ENCODE results near the gene RELN. TPM values are rescaled to one million over a fixed set of nuclear protein-coding genes. Genes with fewer than 3 reads are reported as not detected.

The RELN gene
- polyA plus RNA-seq, 1 experiment, result 4.3 TPM

GRCh38 chr7:103937680-103938079, 51.8 kb downstream of the RELN start:
- H3K27me3 ChIP-seq (ENCODE audit: control insufficient read depth, insufficient read depth, low read length), result no peaks in the 10 kb centered on the region
- ChIA-PET POLR2A (no interaction called here), CTCF (no interaction called here)
- H3K4me3 ChIP-seq (ENCODE audit: low read depth, low read length), result no peak overlapping the region
- no peak for TF ChIP-seq CTCF (IDR thresholded peaks at IDR 0.05; ENCODE audit: insufficient read depth, low read depth, low read length)
- no peak for DNase-seq (ENCODE audit: low read depth)
- H3K36me3 ChIP-seq (ENCODE audit: control insufficient read depth, insufficient read depth, low read length), result no peaks in the 10 kb centered on the region

GRCh38 chr7:103936558-103936957, 52.9 kb downstream of the RELN start:
- no peak for DNase-seq (ENCODE audit: low read depth)
- TF ChIP-seq CTCF (IDR thresholded peaks at IDR 0.05; ENCODE audit: insufficient read depth, low read depth, low read length), result no peak
- Histone ChIP-seq H3K4me3 (ENCODE audit: low read depth, low read length) (no peak overlapping the region), H3K36me3 (ENCODE audit: control insufficient read depth, insufficient read depth, low read length) (no peaks in the 10 kb centered on the region), H3K27me3 (ENCODE audit: control insufficient read depth, insufficient read depth, low read length) (no peaks in the 10 kb centered on the region)
- CTCF ChIA-PET, result no interaction called here
- POLR2A ChIA-PET, result no interaction called here

GRCh38 chr7:103934508-103934907, 55.0 kb downstream of the RELN start:
- no peak for TF ChIP-seq CTCF (IDR thresholded peaks at IDR 0.05; ENCODE audit: insufficient read depth, low read depth, low read length)
- DNase-seq (ENCODE audit: low read depth), result no peak
- no peaks in the 10 kb centered on the region for H3K27me3 ChIP-seq (ENCODE audit: control insufficient read depth, insufficient read depth, low read length)
- H3K36me3 ChIP-seq (ENCODE audit: control insufficient read depth, insufficient read depth, low read length), result no peaks in the 10 kb centered on the region
- H3K4me3 ChIP-seq (ENCODE audit: low read depth, low read length), result no peak overlapping the region
- POLR2A ChIA-PET, result no interaction called here
- CTCF ChIA-PET, result interaction anchor here (0.6 kb wide), 1 partner anchor 27 kb away, joined by 3 read pairs; no protein-coding TSS in a partner anchor

- TF ChIP-seq CTCF (IDR thresholded peaks at IDR 0.05; ENCODE audit: insufficient read depth, low read depth, low read length), result no peak
- H3K36me3 ChIP-seq (ENCODE audit: control insufficient read depth, insufficient read depth, low read length), result no peaks in the 10 kb centered on the region
These were observed 57.1 kb downstream of the RELN start for GRCh38 chr7:103932389-103932788.

GRCh38 chr7:103929901-103930311, 59.6 kb downstream of the RELN start:
- no peaks in the 10 kb centered on the region for H3K27me3 ChIP-seq (ENCODE audit: control insufficient read depth, insufficient read depth, low read length)
- no peak for DNase-seq (ENCODE audit: low read depth)
- ChIA-PET POLR2A (no interaction called here), CTCF (no interaction called here)
- no peaks in the 10 kb centered on the region for H3K36me3 ChIP-seq (ENCODE audit: control insufficient read depth, insufficient read depth, low read length)
- H3K4me3 ChIP-seq (ENCODE audit: low read depth, low read length), result no peak overlapping the region
- TF ChIP-seq CTCF (IDR thresholded peaks at IDR 0.05; ENCODE audit: insufficient read depth, low read depth, low read length), result no peak

More at GRCh38 chr7:103932389-103932788, 57.1 kb downstream of the RELN start:
- ChIA-PET POLR2A (no interaction called here), CTCF (no interaction called here)
- DNase-seq (ENCODE audit: low read depth), result no peak
- H3K4me3 ChIP-seq (ENCODE audit: low read depth, low read length), result no peak overlapping the region
- H3K27me3 ChIP-seq (ENCODE audit: control insufficient read depth, insufficient read depth, low read length), result no peaks in the 10 kb centered on the region

Data from BJ (cell line).